C4-2B (cell line): ENCODE data around the gene ITPA.

Source experiments
- H3K27ac ChIP-seq: fragments of 450-650 bp; 2 replicates; pipeline ENCODE4 v1.5.1; 2017
- ZFX ChIP-seq: fragments of 450-650 bp; IDR thresholded peaks from 2 replicates; pipeline ENCODE4 v1.6.1; 2017
- TF ChIP-seq, protein P1 (sequence below): fragments of 450-650 bp; conservative IDR thresholded peaks from 2 replicates; pipeline ENCODE4 v1.5.1; 2017; ENCODE audit warnings: mild to moderate bottlenecking

The ITPA gene

DNA sequence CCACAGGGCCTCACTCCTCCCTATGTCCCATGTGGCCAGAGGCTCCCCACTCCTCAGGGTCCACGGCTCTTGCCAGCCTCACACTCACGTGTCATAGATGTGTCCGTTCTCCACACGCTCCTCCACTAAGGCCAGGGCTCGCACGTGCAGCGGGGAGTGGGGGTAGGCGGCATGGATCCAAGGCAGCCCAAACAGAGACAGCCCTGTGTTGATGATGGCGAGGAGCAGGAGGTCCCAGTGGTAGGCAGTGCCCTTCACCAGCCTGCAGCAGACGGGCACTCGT is 19.4 kb downstream of the ITPA start:
- H3K27ac ChIP-seq = no peak overlapping the region
- TF ChIP-seq ZFX = no peak
- TF ChIP-seq, protein P1, sequence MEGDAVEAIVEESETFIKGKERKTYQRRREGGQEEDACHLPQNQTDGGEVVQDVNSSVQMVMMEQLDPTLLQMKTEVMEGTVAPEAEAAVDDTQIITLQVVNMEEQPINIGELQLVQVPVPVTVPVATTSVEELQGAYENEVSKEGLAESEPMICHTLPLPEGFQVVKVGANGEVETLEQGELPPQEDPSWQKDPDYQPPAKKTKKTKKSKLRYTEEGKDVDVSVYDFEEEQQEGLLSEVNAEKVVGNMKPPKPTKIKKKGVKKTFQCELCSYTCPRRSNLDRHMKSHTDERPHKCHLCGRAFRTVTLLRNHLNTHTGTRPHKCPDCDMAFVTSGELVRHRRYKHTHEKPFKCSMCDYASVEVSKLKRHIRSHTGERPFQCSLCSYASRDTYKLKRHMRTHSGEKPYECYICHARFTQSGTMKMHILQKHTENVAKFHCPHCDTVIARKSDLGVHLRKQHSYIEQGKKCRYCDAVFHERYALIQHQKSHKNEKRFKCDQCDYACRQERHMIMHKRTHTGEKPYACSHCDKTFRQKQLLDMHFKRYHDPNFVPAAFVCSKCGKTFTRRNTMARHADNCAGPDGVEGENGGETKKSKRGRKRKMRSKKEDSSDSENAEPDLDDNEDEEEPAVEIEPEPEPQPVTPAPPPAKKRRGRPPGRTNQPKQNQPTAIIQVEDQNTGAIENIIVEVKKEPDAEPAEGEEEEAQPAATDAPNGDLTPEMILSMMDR = no peak

DNA sequence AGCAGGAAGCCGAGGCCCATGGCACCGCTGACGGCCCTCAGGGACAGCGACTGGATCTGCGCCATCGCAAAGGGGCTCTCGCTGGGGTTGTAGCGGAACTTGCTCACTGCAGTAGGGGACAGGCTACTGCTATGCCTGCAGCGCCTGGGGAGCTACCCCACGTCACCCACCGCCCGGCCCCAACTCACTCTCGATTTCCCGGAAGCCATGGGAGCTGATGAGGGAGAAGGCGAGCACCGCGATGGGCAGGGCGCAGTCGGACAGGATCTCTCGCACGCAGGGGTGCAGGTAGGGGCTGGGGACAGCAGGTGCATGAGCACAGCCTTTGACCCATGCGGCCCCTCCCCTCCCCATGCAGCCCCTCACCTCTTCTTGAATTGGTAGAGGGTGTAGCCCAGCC is 19.9 kb downstream of the ITPA start:
- TF ChIP-seq ZFX = no peak
- no peak overlapping the region for H3K27ac ChIP-seq

DNA sequence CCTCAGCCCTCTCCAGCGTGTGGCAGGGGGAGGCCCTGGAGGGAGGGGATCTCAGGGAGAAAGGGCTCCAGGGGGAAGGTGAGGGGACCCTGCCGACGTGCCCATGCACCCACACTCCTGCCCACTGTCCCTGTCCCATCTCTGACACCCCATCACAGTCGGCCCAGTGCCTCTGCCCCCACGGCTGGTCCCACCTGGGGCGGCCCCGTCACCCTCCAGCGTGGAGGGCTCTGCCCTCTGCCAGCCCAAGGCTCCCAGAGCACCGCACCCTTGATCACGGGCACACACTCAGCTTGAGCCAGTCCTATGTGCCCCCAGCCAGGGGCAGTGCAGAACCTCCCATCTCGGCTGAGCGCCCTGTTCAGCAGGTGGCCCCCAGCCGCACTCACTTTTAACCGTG is 20.5 kb downstream of the ITPA start:
- TF ChIP-seq ZFX = no peak
- TF ChIP-seq, protein P1 = no peak

DNA sequence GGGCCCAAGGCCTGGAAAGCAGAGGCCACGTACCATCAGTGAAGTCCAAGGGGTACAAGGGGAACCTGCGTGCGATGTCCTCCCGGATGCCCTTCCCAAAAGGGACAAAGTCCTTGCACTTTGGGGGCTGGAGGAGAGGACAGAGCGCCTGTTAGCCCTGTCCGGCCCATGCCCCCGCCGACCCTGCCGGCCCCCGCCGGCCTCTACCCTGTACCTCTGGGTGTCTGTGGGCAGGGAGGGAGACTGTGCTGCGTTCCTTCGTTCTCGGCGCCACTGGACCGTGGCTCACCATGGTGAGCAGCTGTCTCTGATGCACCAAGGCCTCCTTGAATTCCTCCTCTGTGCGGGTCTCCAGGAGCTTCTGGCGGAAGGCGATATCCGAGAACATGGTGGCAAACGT is 21.8 kb downstream of the ITPA start:
- TF ChIP-seq, protein P1 = no peak
- no peak for TF ChIP-seq ZFX
- H3K27ac ChIP-seq = no peak overlapping the region

More for the DNA sequence above, 20.5 kb downstream of the ITPA start:
- H3K27ac ChIP-seq = no peak overlapping the region

DNA sequence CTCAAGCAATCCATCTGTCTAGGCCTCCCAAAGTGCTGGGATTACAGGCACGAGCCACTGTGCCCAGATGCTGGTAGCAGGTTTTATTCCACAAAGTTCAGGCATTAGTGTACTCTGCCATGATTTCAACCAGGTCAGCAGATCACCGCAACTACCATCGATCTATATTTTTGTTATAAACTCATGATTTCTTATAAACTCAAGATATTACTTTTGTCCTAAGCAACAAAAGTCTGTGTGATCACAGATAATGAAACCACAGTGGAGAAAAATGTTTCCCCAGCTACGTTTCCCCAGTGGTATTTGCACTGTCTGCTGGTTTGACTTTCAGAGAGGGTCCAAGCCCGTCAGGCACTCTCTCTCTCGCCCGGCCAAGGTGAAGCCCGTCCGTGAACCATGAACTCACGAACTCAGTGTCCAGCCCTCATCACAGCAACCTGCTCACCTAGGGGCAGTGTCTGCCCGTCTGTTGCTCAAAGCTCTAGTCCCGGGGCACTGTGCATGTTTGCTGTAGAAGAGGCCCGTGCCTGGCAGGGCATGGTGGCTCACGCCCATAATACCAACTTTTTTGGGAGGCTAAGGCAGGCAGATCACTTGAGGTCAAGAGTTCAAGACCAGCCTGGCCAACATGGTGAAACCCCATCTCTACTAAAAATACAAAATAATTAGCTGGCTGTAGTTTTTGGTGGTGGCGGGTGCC is 22.7 kb downstream of the ITPA start:
- TF ChIP-seq ZFX = no peak
- TF ChIP-seq, protein P1 = no peak

DNA sequence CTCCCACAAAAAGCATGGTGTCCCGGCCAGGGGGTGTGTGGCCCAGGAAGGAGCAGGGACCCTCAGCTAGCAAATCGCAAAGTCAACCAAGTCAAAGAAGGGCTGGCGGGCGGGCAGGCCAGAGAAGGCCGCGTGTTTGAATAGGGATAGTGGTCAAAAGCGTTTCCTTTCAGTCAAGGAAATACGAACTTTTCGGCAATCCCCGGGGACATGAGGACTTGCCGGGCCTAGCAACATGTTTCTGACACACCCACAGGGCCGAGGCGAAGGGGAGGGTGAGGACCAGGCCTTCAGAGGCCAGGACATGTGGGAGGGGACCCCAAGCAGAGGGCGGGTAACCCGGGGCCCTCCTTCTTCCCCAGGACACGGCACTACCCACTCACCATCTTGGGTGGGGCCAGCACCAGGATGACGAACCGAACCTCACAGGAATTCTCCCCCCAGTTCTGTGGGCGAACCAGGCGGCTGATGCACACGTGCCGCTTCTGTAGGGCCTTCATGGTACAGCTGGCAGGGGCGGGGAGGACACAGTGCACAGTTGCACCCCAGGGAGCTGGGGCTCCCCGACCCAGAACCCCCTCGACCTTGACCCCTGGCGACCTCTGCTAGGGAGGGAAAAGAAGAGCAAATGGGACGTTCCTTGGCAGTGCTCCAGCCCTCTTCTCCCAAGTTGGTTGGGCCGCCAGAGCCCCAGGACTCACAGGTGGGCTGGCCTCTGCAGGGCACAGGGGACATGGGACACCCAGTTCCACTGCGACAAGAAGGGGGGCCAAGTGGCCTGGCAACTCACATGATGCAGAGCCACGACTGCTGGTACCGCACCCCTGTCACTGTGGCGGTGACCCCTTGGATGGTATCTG is 24.1 kb downstream of the ITPA start:
- H3K27ac ChIP-seq = no peak overlapping the region
- TF ChIP-seq, protein P1 = no peak
- no peak for TF ChIP-seq ZFX

More for the DNA sequence above, 22.7 kb downstream of the ITPA start:
- no peak overlapping the region for H3K27ac ChIP-seq

DNA sequence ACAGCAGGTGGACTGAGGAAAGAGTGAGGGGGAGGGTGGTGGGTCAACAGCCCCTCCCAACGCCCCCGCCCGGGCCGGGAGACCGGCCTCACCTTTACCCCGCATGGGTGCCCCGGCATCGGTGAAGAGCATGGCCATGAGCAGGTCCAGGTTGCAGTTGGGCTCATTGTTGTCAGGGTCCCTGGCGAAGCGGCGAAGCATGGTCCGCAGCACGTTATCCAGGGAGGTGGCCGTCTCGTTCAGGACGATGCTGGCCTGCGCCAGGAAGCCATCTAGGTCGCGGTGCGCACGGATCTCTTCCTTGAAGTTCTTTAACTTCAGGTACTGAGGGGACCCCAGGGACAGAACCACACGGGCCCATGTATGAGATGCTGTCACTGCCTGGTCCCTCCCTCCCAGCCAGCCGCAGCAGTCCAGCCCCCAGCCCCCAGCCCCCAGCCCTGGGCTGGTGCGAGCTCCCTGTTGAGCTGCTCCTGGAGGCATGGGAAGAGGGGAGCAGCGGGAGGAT is 24.7 kb downstream of the ITPA start:
- no peak for TF ChIP-seq ZFX
- TF ChIP-seq, protein P1 = no peak
- H3K27ac ChIP-seq = no peak overlapping the region
